Measurements from ENCODE around the gene CCDC12. TPM values are rescaled to one million over a fixed set of nuclear protein-coding genes. Genes with fewer than 3 reads are reported as not detected.

CCDC12 gene
- total and polyA plus RNA-seq, 2 of the 13 experiments (the other 11 are each of a cell fraction or from before 2014, with no cell fraction given), result 30.1 to 49.5 TPM

DNA sequence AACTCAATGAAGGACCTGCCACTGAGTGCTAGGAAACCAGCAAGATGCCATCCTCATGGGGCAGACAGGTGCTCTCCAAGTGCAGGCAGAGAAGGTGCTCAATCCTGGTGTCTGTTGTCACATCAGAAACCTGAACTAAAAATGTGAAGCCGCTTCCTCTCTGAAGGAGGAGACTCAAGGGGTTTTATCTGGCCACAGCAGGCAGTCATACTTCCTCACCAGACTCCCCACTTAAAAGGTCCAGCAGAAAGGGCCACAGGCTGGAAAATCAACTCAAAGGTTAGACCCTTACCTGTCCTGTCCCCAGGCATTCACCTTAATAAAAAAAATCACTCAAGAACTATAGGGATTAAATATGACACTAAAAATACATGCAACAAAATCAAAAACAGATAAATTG lies 4.8 kb downstream of the CCDC12 start:
- ChIA-PET CTCF (ENCODE audit: low intra/inter-chr PET ratio, low total read pairs) (no interaction called here), POLR2A (no interaction called here)
- Histone ChIP-seq H3K4me3 (replicated peaks in 1 of 3; ENCODE audit: insufficient read depth in 1 of 3, low read depth in 2 of 3, low read length in 3 of 3) (no peak overlapping the region), H3K9ac (ENCODE audit: insufficient read depth, low read depth, low read length) (no peak overlapping the region), H3K27ac (ENCODE audit: extremely low read length, insufficient read depth, low read length) (peak overlapping the region; percentile 74), H3K9me3 (ENCODE audit: low read length) (no peaks in the 10 kb centered on the region), H3K36me3 (replicated peaks in 1 of 2; ENCODE audit: control insufficient read depth in 1 of 2, insufficient read depth in 2 of 2, low read length in 2 of 2) (peaks cover 1 to 19% of the 10 kb centered on the region in 2 experiments; a peak in 4 of 5 replicates), H2AFZ (ENCODE audit: low read length) (no peak overlapping the region), H3K27me3 (ENCODE audit: control insufficient read depth in 1 of 2, insufficient read depth in 2 of 2, low read length in 2 of 2) (no peaks in the 10 kb centered on the region; a peak in 1 of 5 replicates), H3K79me2 (ENCODE audit: insufficient read depth, low read length) (peaks cover 91% of the 10 kb centered on the region), H3K4me1 (ENCODE audit: insufficient read depth, low read length) (peaks cover 79% of the 10 kb centered on the region), H4K20me1 (ENCODE audit: insufficient read depth, low read length) (peaks cover 65% of the 10 kb centered on the region), H3K4me2 (ENCODE audit: low read depth, low read length) (peak overlapping the region; percentile 73; the same call in 1 of the 2 replicates)
- intact Hi-C loops (cut with micrococcal nuclease; ENCODE audit: unreplicated experiment), result loop anchor here (2.0 to 10.0 kb wide), 2 partner anchors 47 to 65 kb away; no protein-coding TSS in a partner anchor
- WGBS (ENCODE audit: low lambda C conversion rate), result 100% methylated on average over 1 of the region's 1 CpG
- in situ Hi-C loops (cut with HindIII; ENCODE audit: extremely low pct_ligation_motif_present, low pct_unique_long_range_greater_than_20kb), result no loop called here
- BruUV-seq (replicated peaks), result no TSS peak
- DNase-seq (ENCODE audit: low spot score) (no peak), FAIRE-seq (no peak), ATAC-seq (no peak)
- TF ChIP-seq, protein P1, sequence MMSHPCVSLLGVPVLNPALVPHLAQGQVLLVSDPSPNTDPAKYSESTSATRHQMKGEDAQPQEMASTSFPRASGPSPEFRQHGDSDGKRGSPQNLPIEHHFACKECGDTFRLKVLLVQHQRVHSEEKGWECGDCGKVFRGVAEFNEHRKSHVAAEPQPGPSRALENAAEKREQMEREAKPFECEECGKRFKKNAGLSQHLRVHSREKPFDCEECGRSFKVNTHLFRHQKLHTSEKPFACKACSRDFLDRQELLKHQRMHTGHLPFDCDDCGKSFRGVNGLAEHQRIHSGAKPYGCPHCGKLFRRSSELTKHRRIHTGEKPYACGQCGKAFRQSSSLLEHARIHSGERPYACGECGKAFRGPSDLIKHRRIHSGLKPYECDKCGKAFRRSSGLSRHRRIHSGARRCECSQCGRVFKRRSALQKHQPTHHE (CRISPR knock-in tag; IDR thresholded peaks at IDR 0.05; ENCODE audit: borderline replicate concordance), result no peak

DNA sequence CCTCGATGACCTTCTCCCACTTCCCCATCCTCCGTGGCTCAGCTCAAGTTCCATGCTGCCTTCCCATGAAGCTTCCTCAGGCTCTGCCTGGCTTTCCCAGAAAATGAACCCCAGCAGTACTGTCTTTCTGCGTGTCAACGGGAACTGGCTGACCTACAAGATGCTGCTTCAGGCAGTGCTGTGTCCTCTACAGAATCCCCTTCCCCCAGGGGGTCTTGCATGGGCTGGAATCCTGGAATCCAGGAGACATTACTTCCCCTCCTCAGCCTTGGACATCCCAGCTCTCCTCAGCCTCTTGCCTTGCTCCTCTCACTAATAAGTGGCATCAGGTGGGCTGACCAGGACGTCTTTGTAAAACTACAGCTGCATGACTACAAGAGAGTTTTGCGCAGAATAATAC lies 5.4 kb downstream of the CCDC12 start:
- peak overlapping the region; percentile 73 for H3K4me2 ChIP-seq (ENCODE audit: low read depth, low read length)
- no peaks in the 10 kb centered on the region; a peak in 1 of 5 replicates for H3K27me3 ChIP-seq (ENCODE audit: control insufficient read depth in 1 of 2, insufficient read depth in 2 of 2, low read length in 2 of 2)
- no peak overlapping the region for H2AFZ ChIP-seq (ENCODE audit: low read length)
- no TSS peak for BruUV-seq (replicated peaks)
- ATAC-seq (peak; percentile 1; the same call in 2 of the 3 replicates), FAIRE-seq (no peak), DNase-seq (ENCODE audit: low spot score) (no peak)
- ChIA-PET CTCF (ENCODE audit: low intra/inter-chr PET ratio, low total read pairs) (no interaction called here), POLR2A (interaction anchor here (1.0 to 2.2 kb wide), 6 partner anchors 8 to 408 kb away, joined by 3 to 6 read pairs (median 5); partner anchors contain the start of gene NBEAL2)
- TF ChIP-seq ZNF350 (CRISPR knock-in tag; IDR thresholded peaks at IDR 0.05; ENCODE audit: borderline replicate concordance, low read depth), result 0 out of 2 replicates have a peak, but pooled peaks have one; percentile 1
- TF ChIP-seq, protein P2, sequence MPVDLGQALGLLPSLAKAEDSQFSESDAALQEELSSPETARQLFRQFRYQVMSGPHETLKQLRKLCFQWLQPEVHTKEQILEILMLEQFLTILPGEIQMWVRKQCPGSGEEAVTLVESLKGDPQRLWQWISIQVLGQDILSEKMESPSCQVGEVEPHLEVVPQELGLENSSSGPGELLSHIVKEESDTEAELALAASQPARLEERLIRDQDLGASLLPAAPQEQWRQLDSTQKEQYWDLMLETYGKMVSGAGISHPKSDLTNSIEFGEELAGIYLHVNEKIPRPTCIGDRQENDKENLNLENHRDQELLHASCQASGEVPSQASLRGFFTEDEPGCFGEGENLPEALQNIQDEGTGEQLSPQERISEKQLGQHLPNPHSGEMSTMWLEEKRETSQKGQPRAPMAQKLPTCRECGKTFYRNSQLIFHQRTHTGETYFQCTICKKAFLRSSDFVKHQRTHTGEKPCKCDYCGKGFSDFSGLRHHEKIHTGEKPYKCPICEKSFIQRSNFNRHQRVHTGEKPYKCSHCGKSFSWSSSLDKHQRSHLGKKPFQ (CRISPR knock-in tag; IDR thresholded peaks at IDR 0.05; ENCODE audit: insufficient replicate concordance), result peak; percentile 5
- TF ChIP-seq JDP2 (CRISPR knock-in tag; IDR thresholded peaks at IDR 0.05; ENCODE audit: borderline replicate concordance), result no peak
- TF ChIP-seq RARA (CRISPR knock-in tag; IDR thresholded peaks at IDR 0.05), result no peak
- peak; percentile 28; the same call in 1 of the 2 replicates for TF ChIP-seq ZBTB7A (CRISPR knock-in tag; IDR thresholded peaks at IDR 0.05)
- TF ChIP-seq, protein P3, sequence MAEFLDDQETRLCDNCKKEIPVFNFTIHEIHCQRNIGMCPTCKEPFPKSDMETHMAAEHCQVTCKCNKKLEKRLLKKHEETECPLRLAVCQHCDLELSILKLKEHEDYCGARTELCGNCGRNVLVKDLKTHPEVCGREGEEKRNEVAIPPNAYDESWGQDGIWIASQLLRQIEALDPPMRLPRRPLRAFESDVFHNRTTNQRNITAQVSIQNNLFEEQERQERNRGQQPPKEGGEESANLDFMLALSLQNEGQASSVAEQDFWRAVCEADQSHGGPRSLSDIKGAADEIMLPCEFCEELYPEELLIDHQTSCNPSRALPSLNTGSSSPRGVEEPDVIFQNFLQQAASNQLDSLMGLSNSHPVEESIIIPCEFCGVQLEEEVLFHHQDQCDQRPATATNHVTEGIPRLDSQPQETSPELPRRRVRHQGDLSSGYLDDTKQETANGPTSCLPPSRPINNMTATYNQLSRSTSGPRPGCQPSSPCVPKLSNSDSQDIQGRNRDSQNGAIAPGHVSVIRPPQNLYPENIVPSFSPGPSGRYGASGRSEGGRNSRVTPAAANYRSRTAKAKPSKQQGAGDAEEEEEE (CRISPR knock-in tag; IDR thresholded peaks at IDR 0.05; ENCODE audit: borderline replicate concordance), result no peak
- no peak for TF ChIP-seq ZNF891 (CRISPR knock-in tag; IDR thresholded peaks at IDR 0.05)
- no peak for TF ChIP-seq ZNF761 (CRISPR knock-in tag; conservative IDR thresholded peaks at IDR 0.05)
- 29% methylated on average over 6 of the region's 6 CpGs for WGBS (ENCODE audit: low lambda C conversion rate)
- peak overlapping the region; percentile 74 for H3K27ac ChIP-seq (ENCODE audit: extremely low read length, insufficient read depth, low read length)
- peaks cover 1 to 19% of the 10 kb centered on the region in 2 experiments; a peak in 4 of 5 replicates for H3K36me3 ChIP-seq (replicated peaks in 1 of 2; ENCODE audit: control insufficient read depth in 1 of 2, insufficient read depth in 2 of 2, low read length in 2 of 2)
- no peaks in the 10 kb centered on the region for H3K9me3 ChIP-seq (ENCODE audit: low read length)
- in situ Hi-C loops (cut with HindIII; ENCODE audit: extremely low pct_ligation_motif_present, low pct_unique_long_range_greater_than_20kb), result no loop called here
- H3K4me3 ChIP-seq (replicated peaks in 1 of 3; ENCODE audit: insufficient read depth in 1 of 3, low read depth in 2 of 3, low read length in 3 of 3), result peak overlapping the region in 2 of 3 experiments; percentile 12 to 57; a peak in 2 of 6 replicates
- H3K79me2 ChIP-seq (ENCODE audit: insufficient read depth, low read length), result peaks cover 93% of the 10 kb centered on the region
- peaks cover 85% of the 10 kb centered on the region for H3K4me1 ChIP-seq (ENCODE audit: insufficient read depth, low read length)
- H4K20me1 ChIP-seq (ENCODE audit: insufficient read depth, low read length), result peaks cover 69% of the 10 kb centered on the region
- peak overlapping the region; percentile 37; the same call in 1 of the 2 replicates for H3K9ac ChIP-seq (ENCODE audit: insufficient read depth, low read depth, low read length)
- intact Hi-C loops (cut with micrococcal nuclease; ENCODE audit: unreplicated experiment), result loop anchor here (10.0 kb wide), 1 partner anchor 46 kb away; no protein-coding TSS in a partner anchor
